HG03439 (cell line): ENCODE measurements around the gene SMPD1.

Source experiments
- ATAC-seq: cut with Tn5 transposase; IDR thresholded peaks from one replicate; pipeline ENCODE4 v1.9.1; 2021; ENCODE audit warnings: mild to moderate bottlenecking, moderate library complexity; ENCODE audit not compliant: unreplicated experiment

Gene SMPD1

DNA sequence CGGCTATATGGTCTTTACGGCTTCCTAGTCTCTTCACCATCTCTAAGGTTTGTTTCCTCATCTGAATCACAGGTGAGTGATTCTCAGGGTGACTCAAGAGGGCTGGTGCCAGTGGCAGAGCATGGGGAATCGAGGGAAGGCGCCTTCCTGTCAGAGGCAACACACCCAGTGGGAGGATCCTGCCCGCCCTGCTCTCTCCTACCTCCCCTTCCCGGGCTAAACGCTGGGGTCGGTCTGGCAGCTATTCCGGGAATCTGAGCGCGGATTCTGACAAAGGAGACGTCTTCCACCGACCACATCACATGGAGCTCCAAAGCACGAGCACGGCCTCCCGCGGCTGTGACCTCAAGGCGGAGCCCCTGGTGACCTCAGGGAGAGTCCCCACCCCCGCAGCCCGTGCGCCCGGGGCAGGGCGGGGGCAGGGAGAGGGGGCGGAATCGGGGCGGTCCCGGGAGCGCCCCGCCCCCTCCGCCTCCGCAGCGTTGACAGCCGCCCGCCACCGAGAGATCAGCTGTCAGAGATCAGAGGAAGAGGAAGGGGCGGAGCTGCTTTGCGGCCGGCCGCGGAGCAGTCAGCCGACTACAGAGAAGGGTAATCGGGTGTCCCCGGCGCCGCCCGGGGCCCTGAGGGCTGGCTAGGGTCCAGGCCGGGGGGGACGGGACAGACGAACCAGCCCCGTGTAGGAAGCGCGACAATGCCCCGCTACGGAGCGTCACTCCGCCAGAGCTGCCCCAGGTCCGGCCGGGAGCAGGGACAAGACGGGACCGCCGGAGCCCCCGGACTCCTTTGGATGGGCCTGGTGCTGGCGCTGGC lies at the start of gene SMPD1:
SMPD1 (plus strand) TSS at position 570 of the 813 bp plus-strand sequence; CDS start at position 695, 125 bp downstream.
- ATAC-seq = peak; percentile 97

- ATAC-seq = no peak
Observed at GRCh38 chr11:6345366-6345765, 44.9 kb upstream of the SMPD1 start.

- no peak for ATAC-seq
Observed at GRCh38 chr11:6350043-6350442, 40.2 kb upstream of the SMPD1 start.

DNA sequence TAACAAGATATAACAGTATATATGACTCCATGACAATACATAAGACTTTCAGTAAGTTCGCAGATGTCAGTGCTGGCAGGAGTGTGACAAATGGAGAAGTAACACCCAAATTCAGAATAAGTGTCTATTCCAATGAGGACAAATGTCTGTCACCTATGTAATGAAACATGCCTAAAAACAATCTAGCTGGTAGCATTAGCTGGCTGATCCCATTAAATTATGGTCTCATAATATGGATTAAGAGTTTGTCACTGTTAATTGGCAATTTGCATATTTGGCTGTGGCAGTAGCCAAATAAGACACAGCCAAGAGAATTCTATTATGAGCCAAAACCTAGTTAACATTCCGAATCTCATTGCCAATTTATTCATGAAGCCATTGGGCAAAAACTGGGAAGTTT lies 39.8 kb upstream of the SMPD1 start:
- ATAC-seq = no peak

DNA sequence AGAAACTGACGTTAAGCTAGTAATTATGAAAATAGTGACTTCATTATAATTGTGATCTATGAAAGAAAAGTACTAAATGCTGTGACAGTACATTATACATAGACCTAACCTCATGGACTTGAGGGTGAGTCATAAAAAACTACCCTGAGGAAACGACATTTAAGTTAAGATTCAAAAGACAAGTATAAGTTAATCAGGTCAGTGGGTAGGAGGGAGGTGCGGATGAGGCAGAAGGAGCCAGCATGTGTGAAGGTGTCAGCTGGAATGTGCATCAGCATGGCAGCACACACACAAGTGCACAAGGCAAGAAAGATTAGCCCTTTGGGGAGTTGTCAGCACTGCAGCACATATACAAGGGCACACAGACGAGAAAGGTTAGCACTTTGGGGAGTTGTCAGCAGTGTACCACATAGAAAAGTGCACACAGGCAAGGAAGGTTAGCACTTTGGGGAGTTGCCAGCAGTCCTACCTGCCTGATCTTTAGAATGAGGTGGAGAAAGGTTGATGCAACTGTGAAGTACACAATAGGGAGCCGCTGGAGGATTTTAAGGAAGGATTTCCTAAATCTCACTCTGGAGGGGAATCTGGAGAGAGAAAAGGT lies 38.4 kb upstream of the SMPD1 start:
- ATAC-seq = no peak

- ATAC-seq = no peak
Observed at GRCh38 chr11:6353367-6353987, 36.8 kb upstream of the SMPD1 start.

DNA sequence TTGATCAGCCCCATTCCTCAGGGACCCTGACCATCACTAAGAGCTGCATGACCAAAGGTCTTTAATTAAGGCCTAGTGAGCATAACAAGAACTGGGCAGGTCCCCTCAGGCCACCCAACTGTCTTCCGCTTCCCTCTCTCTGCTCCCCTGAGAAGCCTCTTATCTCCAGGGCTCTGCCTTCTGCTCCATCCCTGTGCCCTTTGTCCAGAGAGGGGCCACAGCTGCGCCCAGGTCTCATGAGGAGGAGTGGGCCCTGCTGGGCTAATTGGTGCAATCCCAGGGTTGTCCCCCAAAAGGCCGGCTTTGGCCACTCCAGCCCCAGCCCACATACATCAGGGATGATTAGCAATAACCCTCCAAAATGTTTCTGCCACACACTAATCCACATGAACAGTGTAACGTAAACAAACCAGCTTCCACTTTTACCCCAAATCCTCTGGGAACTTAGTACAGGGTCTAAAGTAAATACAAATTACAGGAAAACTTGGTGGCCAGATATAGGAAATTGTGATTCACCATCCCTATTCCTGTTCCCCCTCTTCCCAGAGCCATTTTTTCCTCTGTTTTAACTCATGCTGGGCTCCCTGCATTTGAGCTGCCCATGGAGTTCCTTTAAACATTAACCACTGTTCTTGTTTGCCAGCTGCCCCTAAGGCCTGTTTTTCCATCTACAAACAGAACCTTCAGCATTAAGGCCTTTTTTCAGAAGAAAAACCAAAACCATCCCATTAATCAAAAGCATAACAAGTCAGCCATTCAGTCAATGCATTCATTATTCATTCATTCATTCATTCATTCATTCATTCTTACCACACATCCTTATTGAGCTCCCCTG lies 35.4 kb upstream of the SMPD1 start:
- no peak for ATAC-seq

DNA sequence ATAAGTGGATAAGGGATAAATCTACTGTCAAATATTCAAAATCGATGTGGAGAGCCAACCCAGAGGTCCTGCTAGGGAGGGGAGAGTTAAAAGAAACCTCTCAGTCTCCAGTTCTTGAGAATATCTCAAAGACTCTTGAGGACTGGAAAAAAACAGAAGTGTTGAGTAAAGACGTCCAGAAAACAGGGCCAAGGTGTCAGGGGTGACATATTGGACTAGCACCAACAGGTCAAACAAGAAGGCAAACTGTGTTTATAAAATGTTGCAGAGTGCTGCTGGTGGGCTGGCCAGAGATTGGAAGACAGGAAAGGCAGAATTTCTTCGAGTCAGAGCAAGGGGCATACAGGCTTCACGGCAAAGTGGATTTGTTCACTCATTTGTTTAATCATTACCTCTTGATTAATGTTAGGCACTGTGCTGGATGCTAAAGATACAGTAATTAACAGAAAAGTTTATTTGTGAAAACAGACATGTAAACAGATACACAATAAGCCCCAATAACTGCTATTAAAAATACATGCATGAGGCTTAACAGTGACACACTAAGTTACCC lies 33.7 kb upstream of the SMPD1 start:
- ATAC-seq = no peak

GRCh38 chr11:6357222-6357621 lies 33.1 kb upstream of the SMPD1 start:
- no peak for ATAC-seq

DNA sequence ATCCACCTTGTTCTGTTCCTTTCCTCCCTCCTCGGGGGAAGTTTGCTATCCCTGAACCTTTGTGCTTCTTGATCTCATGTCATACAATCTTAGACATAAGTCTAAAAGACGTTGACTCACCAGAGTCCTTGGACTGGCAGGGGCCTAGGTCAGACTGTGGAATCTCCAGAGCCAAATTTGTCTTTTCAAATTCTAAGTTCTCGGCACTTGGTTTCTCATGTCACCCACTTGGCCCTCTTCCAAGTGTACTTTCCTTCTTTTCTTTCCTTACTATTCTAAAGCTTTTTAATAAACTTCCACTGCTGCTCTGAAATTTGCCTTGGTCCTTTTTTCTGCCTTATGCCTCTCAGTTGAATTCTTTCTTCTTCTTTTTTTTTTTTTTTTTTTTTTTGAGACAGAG lies 30.1 kb upstream of the SMPD1 start:
- no peak for ATAC-seq

DNA sequence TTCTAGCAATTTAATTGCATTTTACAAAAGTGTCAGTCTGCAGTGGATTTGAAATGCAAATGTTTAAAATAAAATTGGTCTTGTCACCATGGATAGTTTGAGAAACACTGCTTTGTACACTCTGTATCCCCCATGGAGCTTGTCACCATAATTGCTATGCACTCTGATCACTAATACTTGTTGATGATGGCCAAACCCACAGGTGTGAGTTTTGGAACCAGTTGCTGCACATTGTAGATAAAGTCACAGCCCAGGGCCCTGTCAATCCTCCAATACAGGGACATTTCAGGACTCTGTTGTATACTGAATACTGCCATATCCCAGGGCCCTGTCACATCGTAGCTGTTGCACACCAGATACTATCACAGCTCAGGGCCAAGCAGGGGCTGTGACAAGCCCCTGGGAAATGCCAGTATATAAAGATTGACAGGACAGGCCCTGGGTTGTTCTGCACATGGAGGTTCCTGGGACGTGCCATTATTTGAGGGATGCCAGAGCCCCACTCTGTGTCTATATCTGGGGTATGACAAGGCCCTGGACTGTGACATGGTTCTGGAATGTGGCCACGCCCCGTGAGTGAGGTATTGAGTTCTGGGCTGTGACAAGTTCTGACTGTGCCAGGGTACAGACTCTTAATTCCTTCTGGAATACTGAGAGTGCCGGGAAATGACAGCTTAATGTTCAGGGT lies 27.9 kb upstream of the SMPD1 start:
- no peak for ATAC-seq

DNA sequence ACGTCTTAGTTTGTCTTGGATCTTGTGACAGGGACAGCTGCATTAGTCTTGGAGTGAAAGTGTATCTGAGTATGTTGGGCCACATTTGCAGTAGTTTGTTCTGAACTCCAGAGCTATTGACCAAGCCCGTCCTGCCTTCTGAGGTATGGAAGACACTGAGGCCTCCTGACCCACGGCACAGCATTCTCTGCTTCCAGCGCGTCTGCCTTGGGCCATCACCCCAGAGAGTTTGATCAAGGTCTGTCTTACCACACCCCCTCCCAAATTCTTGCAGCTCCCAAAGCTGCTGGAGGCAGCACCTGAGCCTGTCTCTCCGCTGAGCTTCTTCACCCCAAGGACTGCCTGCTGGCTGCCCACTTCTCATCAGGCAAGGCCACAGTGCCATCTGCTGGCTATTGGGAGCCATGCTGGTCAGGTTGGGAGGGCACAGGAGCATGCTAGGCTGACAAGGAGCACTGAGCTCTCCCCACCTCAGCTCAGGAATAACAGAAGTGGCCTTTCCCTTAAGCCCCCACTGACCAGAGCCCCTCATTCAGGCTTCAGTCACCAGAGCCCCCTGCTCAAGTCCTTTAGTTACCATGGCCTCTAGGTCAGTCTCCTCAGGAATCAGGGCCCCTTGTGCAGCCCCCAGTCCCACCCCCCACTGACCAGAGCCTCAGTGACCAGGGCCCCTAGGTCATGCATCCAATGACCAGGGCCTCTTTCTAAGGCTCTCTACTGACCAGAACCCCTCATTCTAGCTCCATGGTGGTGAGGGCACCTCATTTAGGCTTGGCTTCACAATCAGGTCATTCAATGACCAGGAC lies 27.2 kb upstream of the SMPD1 start:
- ATAC-seq = peak; percentile 87

DNA sequence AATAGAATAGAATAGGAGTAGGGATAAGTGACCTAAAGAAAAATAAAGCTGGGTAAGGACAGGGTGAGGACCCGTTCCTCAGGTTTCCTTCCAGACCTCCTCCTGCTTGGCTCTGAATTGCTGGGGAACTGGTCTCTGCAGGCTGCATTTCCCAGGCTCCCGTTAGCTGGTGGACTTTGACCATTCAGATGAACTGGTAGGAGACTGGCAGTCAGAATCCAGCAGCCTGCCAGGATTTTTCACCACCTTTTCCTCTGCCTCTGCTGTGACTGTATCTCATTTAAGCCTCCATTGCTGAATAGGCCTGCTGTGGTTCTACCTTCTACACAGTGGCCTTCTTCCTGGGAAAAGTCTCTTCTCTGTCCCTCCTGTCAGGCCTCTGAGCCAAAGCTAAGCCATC lies 24.6 kb upstream of the SMPD1 start:
- no peak for ATAC-seq

DNA sequence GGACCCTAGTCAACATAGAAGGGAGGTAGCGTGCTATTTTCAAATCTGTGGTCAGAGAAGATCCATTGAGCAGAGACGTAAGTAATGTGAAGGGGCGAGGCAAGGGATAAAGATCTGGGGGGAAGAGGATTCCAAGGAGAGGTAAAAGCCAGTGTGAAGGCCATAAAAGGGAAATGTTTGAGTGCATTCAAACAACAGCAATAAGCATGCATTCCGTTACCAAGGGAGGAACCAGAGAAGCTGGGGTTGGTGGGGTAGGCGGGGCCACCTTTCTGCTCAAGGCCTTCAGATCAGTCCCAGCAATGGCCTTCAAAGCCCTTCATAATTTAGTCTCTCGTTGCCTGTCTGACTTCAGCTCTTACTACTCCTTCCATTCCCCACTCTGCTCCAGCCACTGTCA lies 18.4 kb upstream of the SMPD1 start:
- no peak for ATAC-seq

- no peak for ATAC-seq
Observed at GRCh38 chr11:6377902-6378639, 12.2 kb upstream of the SMPD1 start.

GRCh38 chr11:6378640-6378989 lies 11.7 kb upstream of the SMPD1 start:
- ATAC-seq = no peak

- ATAC-seq = no peak
Observed at GRCh38 chr11:6385046-6385777, 5.1 kb upstream of the SMPD1 start.
